SKM-1 (cell line): Measurements from ENCODE around the gene C2orf66.

Source experiments
- DNase-seq: peaks from one replicate; lab custom pipeline; 2025; ENCODE audit not compliant: unreplicated experiment; lab: John Stamatoyannopoulos, UW

C2orf66 gene

GRCh38 chr2:196809260-196809659, at the start of gene C2orf66:
TSS of gene C2orf66 (minus strand) at chr2:196809355. CDS start at chr2:196809336, 19 bp downstream.
- no peak for DNase-seq

GRCh38 chr2:196854629-196855028, 45.5 kb upstream of the C2orf66 start:
- no peak for DNase-seq

GRCh38 chr2:196853301-196854087, 44.3 kb upstream of the C2orf66 start:
- DNase-seq = no peak

GRCh38 chr2:196851088-196851487, 41.9 kb upstream of the C2orf66 start:
- DNase-seq = no peak

GRCh38 chr2:196849895-196850294, 40.7 kb upstream of the C2orf66 start:
- DNase-seq = no peak

- DNase-seq = no peak
Observed at GRCh38 chr2:196846295-196846694, 37.1 kb upstream of the C2orf66 start.

GRCh38 chr2:196845371-196845770, 36.2 kb upstream of the C2orf66 start:
- DNase-seq = no peak

- no peak for DNase-seq
Observed at GRCh38 chr2:196840171-196840570, 31.0 kb upstream of the C2orf66 start.

GRCh38 chr2:196839574-196839973, 30.4 kb upstream of the C2orf66 start:
- peak; percentile 8 for DNase-seq

- no peak for DNase-seq
Observed at GRCh38 chr2:196836440-196836839, 27.3 kb upstream of the C2orf66 start.

- no peak for DNase-seq
Observed at GRCh38 chr2:196830701-196831100, 21.5 kb upstream of the C2orf66 start.

GRCh38 chr2:196827356-196827755, 18.2 kb upstream of the C2orf66 start:
- DNase-seq = no peak

- DNase-seq = no peak
Observed at GRCh38 chr2:196823750-196824522, 14.8 kb upstream of the C2orf66 start.

- no peak for DNase-seq
Observed at GRCh38 chr2:196821195-196821594, 12.0 kb upstream of the C2orf66 start.

- DNase-seq = no peak
Observed at GRCh38 chr2:196808083-196808665, 981 bp downstream of the C2orf66 start.

- DNase-seq = no peak
Observed at GRCh38 chr2:196804381-196804780, 4.8 kb downstream of the C2orf66 start.

GRCh38 chr2:196802401-196802800, 6.8 kb downstream of the C2orf66 start:
- DNase-seq = no peak

GRCh38 chr2:196801674-196802261, 7.4 kb downstream of the C2orf66 start:
- no peak for DNase-seq

GRCh38 chr2:196798980-196799379, 10.2 kb downstream of the C2orf66 start:
- no peak for DNase-seq

- DNase-seq = no peak
Observed at GRCh38 chr2:196792865-196793264, 16.3 kb downstream of the C2orf66 start.

GRCh38 chr2:196783431-196784094, 25.6 kb downstream of the C2orf66 start:
- DNase-seq = no peak
